Measurements from ENCODE around the gene KLF16. TPM values are rescaled to one million over a fixed set of nuclear protein-coding genes. Genes with fewer than 3 reads are reported as not detected.

The KLF16 gene
- total and polyA plus RNA-seq, 9 of the 15 experiments (the other 6 are each of a cell fraction or from before 2014, with no cell fraction given), result 0.04 to 60.4 (median 6.8) TPM

DNA sequence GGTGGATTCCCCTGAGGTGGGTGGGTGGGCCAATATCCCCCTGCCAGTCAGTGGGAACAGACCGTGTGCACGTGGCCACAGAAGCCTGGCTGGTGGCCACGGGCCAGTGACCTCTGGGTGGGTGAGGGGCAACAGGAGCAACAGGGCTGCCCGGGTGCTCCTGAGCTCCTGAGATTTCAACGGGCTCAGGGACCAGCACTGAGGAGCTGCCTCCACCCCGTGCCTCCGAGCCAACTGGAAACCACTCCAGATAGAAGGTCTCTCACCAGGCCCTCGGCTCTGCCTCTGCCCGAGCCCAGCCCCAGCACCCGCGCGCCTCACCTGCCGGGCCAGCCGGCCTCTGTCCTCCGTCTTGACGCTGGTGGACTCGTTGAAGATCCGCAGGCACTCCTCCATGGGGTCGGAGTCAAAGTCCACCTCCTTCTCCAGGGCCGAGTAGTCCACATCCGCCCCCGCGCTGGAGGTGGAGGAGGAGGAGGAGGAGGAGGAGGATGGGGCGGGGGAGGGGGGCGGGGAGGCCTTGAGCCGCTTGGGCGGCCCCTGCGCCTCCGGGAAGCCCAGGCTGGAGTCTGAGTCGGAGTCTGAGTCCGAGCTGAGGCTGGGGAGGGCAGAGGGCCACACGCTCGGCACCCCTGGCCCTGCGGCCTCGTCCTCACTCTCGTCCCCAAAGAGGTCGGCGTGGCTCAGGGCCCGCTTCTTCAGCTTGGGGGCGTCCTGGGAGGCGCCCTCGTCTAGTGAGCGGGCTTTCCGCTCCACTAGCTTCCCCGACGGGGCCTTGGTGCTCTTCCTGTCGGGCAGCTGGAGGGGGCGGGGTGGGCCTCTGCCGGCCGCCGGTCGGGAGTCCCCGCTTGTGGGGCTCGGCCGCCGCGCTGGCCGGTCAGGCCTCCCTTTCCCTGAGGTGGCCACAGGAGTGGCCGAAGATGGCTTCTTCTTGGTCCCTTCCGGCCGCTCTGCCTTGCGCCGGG is 36.5 kb downstream of the KLF16 start (continued):
- TF ChIP-seq CREB1 (IDR thresholded peaks at IDR 0.05) (0 out of 2 replicates have a peak, but pooled peaks have one; percentile 11), CREB1 (CRISPR knock-in tag; IDR thresholded peaks at IDR 0.05) (no peak), ZNF354B (CRISPR knock-in tag; IDR thresholded peaks at IDR 0.05) (no peak), HSF4 (CRISPR knock-in tag; IDR thresholded peaks at IDR 0.05; ENCODE audit: borderline replicate concordance) (no peak), SUPT5H (IDR thresholded peaks at IDR 0.05) (0 out of 2 replicates have a peak, but pooled peaks have one; percentile 41), ATF7 (IDR thresholded peaks at IDR 0.05) (no peak), TAF1 (IDR thresholded peaks at IDR 0.05; ENCODE audit: control insufficient read depth, extremely low read depth, insufficient read depth, low read length, severe bottlenecking) (peak; percentile 29), KAT8 (IDR thresholded peaks at IDR 0.05; ENCODE audit: low read depth) (no peak), RBM22 (IDR thresholded peaks at IDR 0.05; ENCODE audit: low read depth, low read length, poor library complexity, severe bottlenecking) (no peak), NCOA6 (IDR thresholded peaks at IDR 0.05) (peak; percentile 45; the same call in 1 of the 2 replicates), CHD1 (IDR thresholded peaks at IDR 0.05; ENCODE audit: low read length) (no peak), CCNT2 (IDR thresholded peaks at IDR 0.05; ENCODE audit: borderline replicate concordance, extremely low read depth, insufficient read length, low read depth, low read length) (peak; percentile 29), SAP30 (IDR thresholded peaks at IDR 0.05; ENCODE audit: borderline replicate concordance, insufficient read depth, low read depth, low read length, poor library complexity, severe bottlenecking) (no peak), POLR2AphosphoS5 (IDR thresholded peaks at IDR 0.05; ENCODE audit: control insufficient read depth, insufficient read depth, low read depth, low read length) (peak; percentile 39; the same call in 1 of the 2 replicates), ZNF263 (CRISPR knock-in tag; IDR thresholded peaks at IDR 0.05; ENCODE audit: borderline replicate concordance) (peak; percentile 96), EP400 (IDR thresholded peaks at IDR 0.05) (peak; percentile 52; the same call in 1 of the 2 replicates), SRF (CRISPR knock-in tag; IDR thresholded peaks at IDR 0.05) (0 out of 4 replicates have a peak, but pooled peaks of 1 of the 2 experiments have one; percentile 25), SRSF9 (IDR thresholded peaks at IDR 0.05; ENCODE audit: borderline replicate concordance, low read depth, low read length) (no peak), POLR2A (conservative IDR thresholded peaks at IDR 0.05) (peak; percentile 60; the same call in 1 of the 2 replicates), NFIC (IDR thresholded peaks at IDR 0.05) (no peak), NFE2 (IDR thresholded peaks at IDR 0.05; ENCODE audit: low read depth) (no peak), YY1 (IDR thresholded peaks at IDR 0.05; ENCODE audit: borderline replicate concordance in 1 of 3, control insufficient read depth in 1 of 3, extremely low read depth in 1 of 3, insufficient read depth in 3 of 3, insufficient read length in 1 of 3, insufficient replicate concordance in 2 of 3, low read depth in 1 of 3, low read length in 2 of 3) (peak in 1 of 3 experiments; percentile 8), NRF1 (conservative IDR thresholded peaks at IDR 0.05 in 1 of 2, IDR thresholded peaks at IDR 0.05 in 1 of 2) (0 out of 4 replicates have a peak, but pooled peaks of 1 of the 2 experiments have one; percentile 26), CREM (IDR thresholded peaks at IDR 0.05; ENCODE audit: low read depth) (no peak), IRF2 (CRISPR knock-in tag; IDR thresholded peaks at IDR 0.05) (no peak)
- TF ChIP-seq, protein P1, sequence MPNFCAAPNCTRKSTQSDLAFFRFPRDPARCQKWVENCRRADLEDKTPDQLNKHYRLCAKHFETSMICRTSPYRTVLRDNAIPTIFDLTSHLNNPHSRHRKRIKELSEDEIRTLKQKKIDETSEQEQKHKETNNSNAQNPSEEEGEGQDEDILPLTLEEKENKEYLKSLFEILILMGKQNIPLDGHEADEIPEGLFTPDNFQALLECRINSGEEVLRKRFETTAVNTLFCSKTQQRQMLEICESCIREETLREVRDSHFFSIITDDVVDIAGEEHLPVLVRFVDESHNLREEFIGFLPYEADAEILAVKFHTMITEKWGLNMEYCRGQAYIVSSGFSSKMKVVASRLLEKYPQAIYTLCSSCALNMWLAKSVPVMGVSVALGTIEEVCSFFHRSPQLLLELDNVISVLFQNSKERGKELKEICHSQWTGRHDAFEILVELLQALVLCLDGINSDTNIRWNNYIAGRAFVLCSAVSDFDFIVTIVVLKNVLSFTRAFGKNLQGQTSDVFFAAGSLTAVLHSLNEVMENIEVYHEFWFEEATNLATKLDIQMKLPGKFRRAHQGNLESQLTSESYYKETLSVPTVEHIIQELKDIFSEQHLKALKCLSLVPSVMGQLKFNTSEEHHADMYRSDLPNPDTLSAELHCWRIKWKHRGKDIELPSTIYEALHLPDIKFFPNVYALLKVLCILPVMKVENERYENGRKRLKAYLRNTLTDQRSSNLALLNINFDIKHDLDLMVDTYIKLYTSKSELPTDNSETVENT (CRISPR knock-in tag; IDR thresholded peaks at IDR 0.05), result no peak
